Gastroesophageal sphincter (tissue), 3 donors: ENCODE data around the gene NCKAP5.

Source experiments
- EP300 ChIP-seq: sonication (generic); formaldehyde crosslinking; IDR thresholded peaks from one replicate; pipeline ENCODE4 v1.6.1; 2017; ENCODE audit warnings: antibody characterized with exemption, mild to moderate bottlenecking
- POLR2A ChIP-seq, 2 donors: fragments of 450-650 bp; IDR thresholded peaks; one replicate each; pipeline ENCODE4 v1.6.1; 2017; ENCODE audit warnings: antibody characterized with exemption in 2 of 2, mild to moderate bottlenecking in 2 of 2, moderate library complexity in 1 of 2
- TF ChIP-seq, protein P1 (sequence below), 4 experiments: fragments of 200-600 bp in 2 of 4; fragments of 450-650 bp in 2 of 4; sonication (generic) in 1 of 4; IDR thresholded peaks; one replicate each; pipeline ENCODE4 v1.5.1; 2017 to 2019; ENCODE audit warnings: antibody characterized with exemption in 4 of 4, mild to moderate bottlenecking in 2 of 4, moderate library complexity in 2 of 4

DNA sequence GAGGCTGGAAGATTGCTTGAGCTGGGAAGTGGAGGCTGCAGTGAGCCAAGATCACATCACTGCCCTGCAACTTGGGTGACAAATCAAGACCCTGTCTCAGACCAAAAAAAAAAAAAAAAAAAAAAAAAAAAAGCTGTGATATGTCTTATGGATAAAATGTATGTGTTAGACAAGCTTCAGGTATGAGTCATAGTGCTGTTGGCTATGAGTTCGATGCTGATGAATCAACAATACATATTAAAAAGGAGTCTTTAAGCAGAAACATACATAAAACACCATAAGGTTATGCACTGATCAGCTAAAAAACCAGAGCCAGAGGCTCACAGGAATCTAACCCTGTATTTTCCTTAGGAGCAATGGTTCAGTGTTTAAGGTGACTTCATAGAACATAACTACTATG, 332.3 kb downstream of the NCKAP5 start:
- TF ChIP-seq, protein P1, sequence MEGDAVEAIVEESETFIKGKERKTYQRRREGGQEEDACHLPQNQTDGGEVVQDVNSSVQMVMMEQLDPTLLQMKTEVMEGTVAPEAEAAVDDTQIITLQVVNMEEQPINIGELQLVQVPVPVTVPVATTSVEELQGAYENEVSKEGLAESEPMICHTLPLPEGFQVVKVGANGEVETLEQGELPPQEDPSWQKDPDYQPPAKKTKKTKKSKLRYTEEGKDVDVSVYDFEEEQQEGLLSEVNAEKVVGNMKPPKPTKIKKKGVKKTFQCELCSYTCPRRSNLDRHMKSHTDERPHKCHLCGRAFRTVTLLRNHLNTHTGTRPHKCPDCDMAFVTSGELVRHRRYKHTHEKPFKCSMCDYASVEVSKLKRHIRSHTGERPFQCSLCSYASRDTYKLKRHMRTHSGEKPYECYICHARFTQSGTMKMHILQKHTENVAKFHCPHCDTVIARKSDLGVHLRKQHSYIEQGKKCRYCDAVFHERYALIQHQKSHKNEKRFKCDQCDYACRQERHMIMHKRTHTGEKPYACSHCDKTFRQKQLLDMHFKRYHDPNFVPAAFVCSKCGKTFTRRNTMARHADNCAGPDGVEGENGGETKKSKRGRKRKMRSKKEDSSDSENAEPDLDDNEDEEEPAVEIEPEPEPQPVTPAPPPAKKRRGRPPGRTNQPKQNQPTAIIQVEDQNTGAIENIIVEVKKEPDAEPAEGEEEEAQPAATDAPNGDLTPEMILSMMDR (IDR thresholded peaks at IDR 0.05), result no peak
- TF ChIP-seq EP300, result no peak
- no peak for TF ChIP-seq POLR2A (IDR thresholded peaks at IDR 0.05)
